SU-DHL-6 (cell line): ENCODE data around the gene MEN1.

Source experiments
- H2AFZ ChIP-seq: fragments of 200-600 bp; sonication (generic); 2 replicates; pipeline ENCODE4 v1.6.1; 2014; ENCODE audit warnings: low read depth, mild to moderate bottlenecking, moderate library complexity, mixed read lengths, antibody characterized with exemption, low read length; ENCODE audit not compliant: severe bottlenecking
- H3F3A ChIP-seq: fragments of 200-600 bp; shearing (Covaris generic); 2 replicates; pipeline ENCODE4 v1.6.0; 2016; ENCODE audit warnings: antibody characterized with exemption, mild to moderate bottlenecking; ENCODE audit not compliant: insufficient read depth
- H3K27ac ChIP-seq: fragments of 200-600 bp; sonication (generic); 2 replicates; pipeline ENCODE4 v1.5.1; 2016; ENCODE audit warnings: low read depth, mild to moderate bottlenecking, low read length, moderate library complexity, mixed read lengths
- H3K27me3 ChIP-seq: fragments of 200-600 bp; sonication (generic), shearing (Covaris generic); 2 replicates; pipeline ENCODE4 v1.6.0; 2014; ENCODE audit warnings: mild to moderate bottlenecking, low read length
- H3K36me3 ChIP-seq: fragments of 200-600 bp; sonication (generic); 2 replicates; pipeline ENCODE4 v1.6.1; 2014; ENCODE audit warnings: mild to moderate bottlenecking, low read length, mixed read lengths
- H3K4me2 ChIP-seq: fragments of 300-600, 200-600 bp; shearing (Covaris generic), sonication (generic); 2 replicates; pipeline ENCODE4 v1.6.0; 2014; ENCODE audit warnings: low read length, low read depth, mild to moderate bottlenecking; ENCODE audit not compliant: poor library complexity, severe bottlenecking
- H3K4me3 ChIP-seq: fragments of 200-600 bp; sonication (generic); 2 replicates; pipeline ENCODE4 v1.5.1; 2014; ENCODE audit warnings: antibody characterized with exemption, low read length, mild to moderate bottlenecking, mixed read lengths; ENCODE audit not compliant: insufficient read depth, poor library complexity, severe bottlenecking
- H3K79me2 ChIP-seq: fragments of 200-600 bp; sonication (generic); 2 replicates; pipeline ENCODE4 v1.6.1; 2014; ENCODE audit warnings: mild to moderate bottlenecking, low read length, moderate library complexity; ENCODE audit not compliant: insufficient read depth
- H3K9ac ChIP-seq: fragments of 200-600 bp; sonication (generic); 2 replicates; pipeline ENCODE4 v1.7.0; 2014; ENCODE audit warnings: mild to moderate bottlenecking, low read length
- H3K9me2 ChIP-seq: fragments of 200-600 bp; sonication (generic); replicated peaks from 2 replicates; pipeline ENCODE4 v1.6.1; 2014; ENCODE audit warnings: low read length; ENCODE audit not compliant: insufficient read depth
- H3K9me3 ChIP-seq: fragments of 200-600 bp; sonication (generic); 2 replicates; pipeline ENCODE4 v1.6.1; 2014; ENCODE audit warnings: low read length, mixed read lengths; ENCODE audit not compliant: insufficient read depth
- H4K20me1 ChIP-seq: fragments of 200-600 bp; sonication (generic); 2 replicates; pipeline ENCODE4 v1.6.1; 2014; ENCODE audit warnings: low read depth, mild to moderate bottlenecking, antibody characterized with exemption, low read length, moderate library complexity, mixed read lengths
- EZH2phosphoT487 ChIP-seq: fragments of 200-600 bp; sonication (generic), shearing (Covaris generic); conservative IDR thresholded peaks from 2 replicates; pipeline ENCODE4 v1.6.1; 2018; ENCODE audit warnings: mild to moderate bottlenecking, antibody characterized with exemption, low read length, moderate library complexity, mixed read lengths
- TF ChIP-seq, protein P1 (sequence below): fragments of 200-600 bp; sonication (generic); IDR thresholded peaks from one replicate; pipeline ENCODE4 v1.5.1; 2017; ENCODE audit warnings: antibody characterized with exemption, mild to moderate bottlenecking, low read length, moderate library complexity; ENCODE audit not compliant: insufficient read depth, poor library complexity, severe bottlenecking

The MEN1 gene

DNA sequence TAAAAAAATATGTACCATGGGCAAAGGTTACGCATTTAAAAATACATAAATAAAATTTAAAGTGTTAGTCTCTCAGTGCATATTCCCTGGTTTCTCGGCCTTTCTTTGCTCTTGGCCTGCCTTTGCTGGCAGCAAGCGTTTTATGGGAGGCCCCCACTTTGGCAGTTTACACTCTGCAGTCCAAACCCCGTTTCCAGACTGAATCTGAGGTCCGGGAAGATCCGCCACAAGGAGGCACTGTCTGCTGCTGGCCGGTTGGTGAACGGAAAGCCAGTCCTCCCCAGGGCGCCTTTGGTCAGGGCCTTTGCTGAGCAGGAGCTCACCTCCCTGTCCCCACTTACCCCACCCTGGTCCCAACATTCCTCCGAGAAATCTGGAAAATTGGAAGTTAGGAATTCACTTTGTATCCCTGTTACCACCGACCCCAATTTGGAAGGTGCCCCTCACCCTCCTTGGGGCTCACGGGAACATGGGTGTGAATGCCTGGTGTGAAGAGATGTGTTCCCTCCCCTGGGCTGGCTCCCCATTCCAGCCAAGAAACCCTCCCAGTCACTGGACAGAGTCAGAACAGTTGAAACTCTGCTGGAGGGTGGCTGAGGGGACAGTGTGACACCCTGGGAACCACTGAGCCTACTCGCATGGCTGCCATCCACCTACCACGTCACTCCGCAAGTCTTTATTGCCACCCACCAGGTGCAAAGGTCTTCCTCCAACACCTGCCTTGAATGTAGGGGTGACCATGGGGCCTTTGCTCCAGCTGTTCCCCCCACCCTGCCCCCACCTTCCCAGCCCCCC is 22.6 kb downstream of the MEN1 start:
- Histone ChIP-seq H3K4me2 (no peak overlapping the region), H2AFZ (no peak overlapping the region), H3K9me3 (no peaks in the 10 kb centered on the region), H3F3A (no peaks in the 10 kb centered on the region), H3K9me2 (no peaks in the 10 kb centered on the region), H4K20me1 (no peaks in the 10 kb centered on the region), H3K9ac (no peak overlapping the region), H3K27me3 (no peaks in the 10 kb centered on the region), H3K4me3 (no peak overlapping the region), H3K27ac (no peak overlapping the region), H3K79me2 (no peaks in the 10 kb centered on the region), H3K36me3 (no peaks in the 10 kb centered on the region)
- TF ChIP-seq, protein P1, sequence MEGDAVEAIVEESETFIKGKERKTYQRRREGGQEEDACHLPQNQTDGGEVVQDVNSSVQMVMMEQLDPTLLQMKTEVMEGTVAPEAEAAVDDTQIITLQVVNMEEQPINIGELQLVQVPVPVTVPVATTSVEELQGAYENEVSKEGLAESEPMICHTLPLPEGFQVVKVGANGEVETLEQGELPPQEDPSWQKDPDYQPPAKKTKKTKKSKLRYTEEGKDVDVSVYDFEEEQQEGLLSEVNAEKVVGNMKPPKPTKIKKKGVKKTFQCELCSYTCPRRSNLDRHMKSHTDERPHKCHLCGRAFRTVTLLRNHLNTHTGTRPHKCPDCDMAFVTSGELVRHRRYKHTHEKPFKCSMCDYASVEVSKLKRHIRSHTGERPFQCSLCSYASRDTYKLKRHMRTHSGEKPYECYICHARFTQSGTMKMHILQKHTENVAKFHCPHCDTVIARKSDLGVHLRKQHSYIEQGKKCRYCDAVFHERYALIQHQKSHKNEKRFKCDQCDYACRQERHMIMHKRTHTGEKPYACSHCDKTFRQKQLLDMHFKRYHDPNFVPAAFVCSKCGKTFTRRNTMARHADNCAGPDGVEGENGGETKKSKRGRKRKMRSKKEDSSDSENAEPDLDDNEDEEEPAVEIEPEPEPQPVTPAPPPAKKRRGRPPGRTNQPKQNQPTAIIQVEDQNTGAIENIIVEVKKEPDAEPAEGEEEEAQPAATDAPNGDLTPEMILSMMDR, result peak; percentile 83
- no peak for TF ChIP-seq EZH2phosphoT487

DNA sequence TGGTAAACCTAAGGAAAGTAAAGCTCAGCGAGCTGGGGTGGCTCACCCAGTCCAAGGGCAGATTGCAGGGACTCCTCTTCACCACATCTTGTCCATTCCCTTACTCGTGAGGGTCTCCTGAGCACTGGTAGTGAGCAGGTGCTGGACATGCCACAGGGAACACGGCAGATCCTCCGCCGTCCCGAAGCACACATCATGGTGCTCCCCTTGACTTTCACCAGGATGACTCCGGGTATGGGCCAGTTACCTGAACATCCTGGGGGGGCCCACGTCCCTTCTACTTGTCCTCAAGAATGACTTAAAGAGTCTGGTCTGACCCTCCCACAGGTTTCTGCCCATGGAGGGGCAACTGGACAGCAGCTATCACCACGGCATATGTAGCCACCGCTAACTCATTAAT is 24.0 kb downstream of the MEN1 start:
- no peak overlapping the region for H3K9ac ChIP-seq
- no peaks in the 10 kb centered on the region for H4K20me1 ChIP-seq
- H2AFZ ChIP-seq, result no peak overlapping the region
- no peak overlapping the region for H3K4me2 ChIP-seq
- no peak overlapping the region for H3K27ac ChIP-seq
- H3K4me3 ChIP-seq, result no peak overlapping the region
- H3K79me2 ChIP-seq, result no peaks in the 10 kb centered on the region
- H3K9me2 ChIP-seq, result no peaks in the 10 kb centered on the region
- no peaks in the 10 kb centered on the region for H3K27me3 ChIP-seq
- no peaks in the 10 kb centered on the region for H3K36me3 ChIP-seq
- H3F3A ChIP-seq, result peaks cover 7% of the 10 kb centered on the region; the same call in 1 of the 2 replicates
- no peaks in the 10 kb centered on the region for H3K9me3 ChIP-seq
- TF ChIP-seq, protein P1, result no peak
- TF ChIP-seq EZH2phosphoT487, result no peak

DNA sequence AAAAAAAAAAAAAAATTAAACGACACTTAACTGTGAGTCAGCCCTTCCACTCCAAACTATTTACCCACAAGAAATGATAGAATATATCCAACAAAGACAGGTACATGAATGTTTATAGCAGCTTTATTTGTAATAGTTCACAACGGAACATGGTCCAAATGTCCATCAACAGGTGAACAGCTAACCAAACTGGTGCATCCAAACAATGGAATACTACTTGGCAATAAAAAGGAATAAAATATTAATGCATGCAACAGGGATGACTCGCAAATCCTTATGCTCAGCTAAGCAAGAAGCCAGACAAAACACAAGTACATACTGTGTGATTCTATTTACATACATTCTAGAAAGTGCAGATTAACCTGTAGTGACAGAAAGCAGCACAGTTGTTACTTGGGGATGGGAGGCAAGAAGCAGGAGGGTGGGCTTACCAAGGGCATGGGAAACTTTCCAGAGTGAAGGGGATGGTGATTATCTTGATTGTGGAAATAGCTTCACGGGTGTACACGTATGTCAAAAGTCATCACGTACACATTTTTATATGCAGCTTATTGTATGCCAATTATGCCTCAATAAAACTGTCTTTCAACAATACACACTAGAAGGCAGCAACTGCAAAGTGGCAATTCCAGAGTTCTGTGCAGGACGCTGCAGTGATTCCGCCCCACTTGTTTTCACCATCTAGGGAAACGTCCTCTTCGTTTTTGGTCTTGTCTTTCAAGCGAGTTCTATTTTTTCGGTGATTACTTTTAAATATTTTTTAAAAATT is 25.4 kb downstream of the MEN1 start:
- Histone ChIP-seq H4K20me1 (no peaks in the 10 kb centered on the region), H3F3A (peaks cover 17% of the 10 kb centered on the region), H3K36me3 (no peaks in the 10 kb centered on the region), H3K9me2 (no peaks in the 10 kb centered on the region), H3K9ac (no peak overlapping the region), H3K27ac (no peak overlapping the region), H3K9me3 (no peaks in the 10 kb centered on the region), H3K4me2 (no peak overlapping the region), H2AFZ (no peak overlapping the region), H3K4me3 (no peak overlapping the region), H3K79me2 (no peaks in the 10 kb centered on the region), H3K27me3 (no peaks in the 10 kb centered on the region)
- TF ChIP-seq EZH2phosphoT487, result no peak
- TF ChIP-seq, protein P1, result no peak
